A673 (cell line): ENCODE results near the gene CCDC17. TPM values are rescaled to one million over a fixed set of nuclear protein-coding genes. Genes with fewer than 3 reads are reported as not detected.

Source experiments
- BruUV-seq: library from RNA; stranded (reverse); fragments of 400-500 nt; replicated peaks from 2 replicates; lab custom pipeline; 2021; lab: Mats Ljungman, UMichigan
- CTCF ChIA-PET: fragments of 300-600 bp; sonication (Branson Sonifier 250); formaldehyde crosslinking; loops from one replicate; lab custom pipeline; 2022; ENCODE audit warnings: antibody characterized with exemption; lab: Charles Lee
- POLR2A ChIA-PET: fragments of 300-600 bp; sonication (Branson Sonifier 250); formaldehyde crosslinking; loops from one replicate; lab custom pipeline; 2022; ENCODE audit warnings: antibody characterized with exemption; ENCODE audit not compliant: low non-redundant PET; lab: Charles Lee
- DNase-seq: peaks from one replicate; pipeline ENCODE4 v3.0.0-alpha.2; 2015; ENCODE audit warnings: low spot score
- H3K27ac ChIP-seq: fragments of 200-600 bp; sonication (generic); 2 replicates; pipeline ENCODE4 v1.5.1; 2016; ENCODE audit warnings: mixed run types, low read depth, mild to moderate bottlenecking, mixed read lengths, antibody characterized with exemption, low read length; ENCODE audit not compliant: poor library complexity, severe bottlenecking
- H3K27me3 ChIP-seq: fragments of 200-600 bp; sonication (generic); replicated peaks from 2 replicates; pipeline ENCODE4 v1.6.1; 2017; ENCODE audit warnings: mixed run types, low read depth, mild to moderate bottlenecking, mixed read lengths, antibody characterized with exemption, low read length; ENCODE audit not compliant: insufficient read depth, poor library complexity
- H3K36me3 ChIP-seq: fragments of 200-600 bp; sonication (generic); 2 replicates; pipeline ENCODE4 v1.6.1; 2016; ENCODE audit warnings: mixed run types, mild to moderate bottlenecking, mixed read lengths, antibody characterized with exemption, low read length; ENCODE audit not compliant: insufficient read depth, poor library complexity, severe bottlenecking
- H3K4me1 ChIP-seq: fragments of 200-600 bp; sonication (generic); 2 replicates; pipeline ENCODE4 v1.6.1; 2017; ENCODE audit warnings: mixed run types, mild to moderate bottlenecking, mixed read lengths, antibody characterized with exemption, low read length; ENCODE audit not compliant: insufficient read depth, poor library complexity, severe bottlenecking
- H3K4me3 ChIP-seq: fragments of 200-600 bp; sonication (generic); 2 replicates; pipeline ENCODE4 v1.5.1; 2016; ENCODE audit warnings: low read depth, mixed run types, mild to moderate bottlenecking, mixed read lengths, low read length; ENCODE audit not compliant: poor library complexity, severe bottlenecking
- H3K9me3 ChIP-seq: fragments of 200-600 bp; sonication (generic); 2 replicates; pipeline ENCODE4 v1.6.1; 2016; ENCODE audit warnings: mixed run types, low read depth, mild to moderate bottlenecking, mixed read lengths, antibody characterized with exemption, low read length; ENCODE audit not compliant: poor library complexity, severe bottlenecking
- EZH2 ChIP-seq: fragments of 200-600 bp; sonication (generic); IDR thresholded peaks from 2 replicates; pipeline ENCODE4 v1.6.1; 2017; ENCODE audit warnings: borderline replicate concordance, low read depth, mild to moderate bottlenecking, mixed read lengths, antibody characterized with exemption, low read length; ENCODE audit not compliant: poor library complexity, severe bottlenecking
- intact Hi-C: fragments of 100-400 bp; cut with micrococcal nuclease; formaldehyde crosslinking; loops from one replicate; pipeline ENCODE4 v1.10.0; 2022; ENCODE audit not compliant: unreplicated experiment
- total RNA-seq: library from RNA; stranded (reverse); gene quantifications from 2 replicates; pipeline ENCODE4 v1.2.3, GENCODE V29; 2021
- TF ChIP-seq, protein P1 (sequence below): fragments of 300-800, 200-600 bp; sonication (generic); conservative IDR thresholded peaks from 2 replicates; pipeline ENCODE4 v1.5.1; 2017; ENCODE audit warnings: low read depth, mild to moderate bottlenecking, antibody characterized with exemption, low read length, moderate library complexity, mixed read lengths

Gene CCDC17
- total RNA-seq, 1 experiment from 2014 or later: 2.0 TPM

- BruUV-seq: no TSS peak
- H3K4me3 ChIP-seq: no peak overlapping the region
- DNase-seq: no peak
- H3K27ac ChIP-seq: no peak overlapping the region
- TF ChIP-seq, protein P1, sequence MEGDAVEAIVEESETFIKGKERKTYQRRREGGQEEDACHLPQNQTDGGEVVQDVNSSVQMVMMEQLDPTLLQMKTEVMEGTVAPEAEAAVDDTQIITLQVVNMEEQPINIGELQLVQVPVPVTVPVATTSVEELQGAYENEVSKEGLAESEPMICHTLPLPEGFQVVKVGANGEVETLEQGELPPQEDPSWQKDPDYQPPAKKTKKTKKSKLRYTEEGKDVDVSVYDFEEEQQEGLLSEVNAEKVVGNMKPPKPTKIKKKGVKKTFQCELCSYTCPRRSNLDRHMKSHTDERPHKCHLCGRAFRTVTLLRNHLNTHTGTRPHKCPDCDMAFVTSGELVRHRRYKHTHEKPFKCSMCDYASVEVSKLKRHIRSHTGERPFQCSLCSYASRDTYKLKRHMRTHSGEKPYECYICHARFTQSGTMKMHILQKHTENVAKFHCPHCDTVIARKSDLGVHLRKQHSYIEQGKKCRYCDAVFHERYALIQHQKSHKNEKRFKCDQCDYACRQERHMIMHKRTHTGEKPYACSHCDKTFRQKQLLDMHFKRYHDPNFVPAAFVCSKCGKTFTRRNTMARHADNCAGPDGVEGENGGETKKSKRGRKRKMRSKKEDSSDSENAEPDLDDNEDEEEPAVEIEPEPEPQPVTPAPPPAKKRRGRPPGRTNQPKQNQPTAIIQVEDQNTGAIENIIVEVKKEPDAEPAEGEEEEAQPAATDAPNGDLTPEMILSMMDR: no peak
- TF ChIP-seq EZH2: no peak
- ChIA-PET POLR2A (no interaction called here), CTCF (no interaction called here)
- no peaks in the 10 kb centered on the region for H3K36me3 ChIP-seq
- intact Hi-C loops: no loop called here
- no peaks in the 10 kb centered on the region for H3K9me3 ChIP-seq
- H3K27me3 ChIP-seq: no peaks in the 10 kb centered on the region
- no peaks in the 10 kb centered on the region for H3K4me1 ChIP-seq
Observed at GRCh38 chr1:45668526-45668925, 44.7 kb upstream of the CCDC17 start.

DNA sequence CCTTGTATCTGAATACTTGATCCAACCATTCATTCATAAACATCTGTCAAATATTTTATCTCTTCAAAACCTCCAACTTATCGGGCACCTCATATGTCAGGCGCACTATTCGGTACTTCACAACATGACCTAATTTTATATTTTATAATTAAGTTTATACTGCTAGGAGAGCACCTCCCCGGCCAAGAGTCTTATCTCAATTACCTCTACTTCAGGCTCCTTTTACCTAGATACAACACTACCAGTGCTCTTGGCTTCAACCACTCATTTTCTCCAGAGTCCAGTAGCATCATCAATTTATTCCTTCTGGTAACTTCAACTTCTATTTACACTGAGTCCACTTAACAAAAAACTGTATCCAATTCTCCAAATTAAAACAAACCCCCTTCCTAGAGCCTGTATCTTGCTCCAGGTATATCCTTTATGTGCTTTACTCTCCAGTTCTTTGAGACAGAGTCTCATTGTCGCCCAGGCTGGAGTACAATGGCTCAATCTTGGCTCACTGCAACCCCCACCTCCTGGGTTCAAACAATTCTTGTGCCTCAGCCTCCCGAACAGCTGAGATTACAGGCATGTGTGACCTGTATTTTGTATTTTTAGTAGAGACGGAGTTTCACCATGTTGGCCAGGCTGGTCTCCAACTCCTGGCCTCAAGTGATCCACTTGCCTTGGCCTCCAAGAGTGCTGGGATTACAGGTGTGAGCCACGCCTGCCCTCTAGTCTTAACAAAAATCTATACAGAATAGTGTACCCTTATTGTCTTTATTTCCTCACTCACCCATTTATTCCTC lies 43.7 kb upstream of the CCDC17 start:
- no peak for DNase-seq
- Histone ChIP-seq H3K4me1 (no peaks in the 10 kb centered on the region), H3K27ac (no peak overlapping the region), H3K9me3 (no peaks in the 10 kb centered on the region), H3K27me3 (no peaks in the 10 kb centered on the region), H3K4me3 (no peak overlapping the region), H3K36me3 (no peaks in the 10 kb centered on the region)
- ChIA-PET POLR2A (no interaction called here), CTCF (no interaction called here)
- intact Hi-C loops: no loop called here
- TF ChIP-seq, protein P1: no peak
- TF ChIP-seq EZH2: no peak
- no TSS peak for BruUV-seq

- Histone ChIP-seq H3K36me3 (no peaks in the 10 kb centered on the region), H3K4me3 (no peak overlapping the region), H3K9me3 (no peaks in the 10 kb centered on the region), H3K4me1 (no peaks in the 10 kb centered on the region), H3K27ac (no peak overlapping the region), H3K27me3 (no peaks in the 10 kb centered on the region)
- no peak for DNase-seq
- POLR2A ChIA-PET: no interaction called here
- CTCF ChIA-PET: no interaction called here
- intact Hi-C loops: no loop called here
- no TSS peak for BruUV-seq
- TF ChIP-seq, protein P1: no peak
- no peak for TF ChIP-seq EZH2
Observed at GRCh38 chr1:45666836-45667235, 43.0 kb upstream of the CCDC17 start.
